Stimulated activated CD4-positive, alpha-beta T cell treated with anti-CD3 and anti-CD28 coated beads, TNF-alpha, amount 100 ng/mL, for 1 hour (primary cell): ENCODE results near the gene KIFAP3.

Experiments
- DNase-seq, 3 donors: peaks; one replicate each; pipeline ENCODE4 v3.0.0-alpha.2; 2020; ENCODE audit warnings: low read depth in 3 of 3, low spot score in 1 of 3

The KIFAP3 gene

GRCh38 chr1:169989246-169989645, 85.2 kb downstream of the KIFAP3 start:
- DNase-seq, result no peak

DNA sequence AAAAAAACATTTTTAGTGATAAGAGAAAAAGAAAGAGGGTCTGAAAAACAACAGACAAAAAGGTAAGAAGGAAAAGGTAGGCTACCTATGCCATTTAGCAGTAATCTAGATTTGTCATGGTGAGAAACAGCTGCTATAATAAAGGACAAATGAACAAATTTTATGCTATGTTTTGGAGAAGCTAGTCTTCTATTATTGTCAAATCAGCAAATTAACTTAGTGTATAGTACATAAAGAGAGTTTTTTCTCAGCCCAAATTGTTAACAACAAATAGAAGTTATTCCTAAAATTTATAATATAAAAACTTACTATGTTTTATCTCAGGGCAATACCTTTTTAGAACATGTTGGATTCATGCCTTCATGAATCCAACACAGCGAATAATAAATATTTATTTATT, 88.7 kb downstream of the KIFAP3 start:
- no peak for DNase-seq

- DNase-seq, result no peak
These were observed 100.4 kb downstream of the KIFAP3 start for GRCh38 chr1:169974067-169974466.

DNA sequence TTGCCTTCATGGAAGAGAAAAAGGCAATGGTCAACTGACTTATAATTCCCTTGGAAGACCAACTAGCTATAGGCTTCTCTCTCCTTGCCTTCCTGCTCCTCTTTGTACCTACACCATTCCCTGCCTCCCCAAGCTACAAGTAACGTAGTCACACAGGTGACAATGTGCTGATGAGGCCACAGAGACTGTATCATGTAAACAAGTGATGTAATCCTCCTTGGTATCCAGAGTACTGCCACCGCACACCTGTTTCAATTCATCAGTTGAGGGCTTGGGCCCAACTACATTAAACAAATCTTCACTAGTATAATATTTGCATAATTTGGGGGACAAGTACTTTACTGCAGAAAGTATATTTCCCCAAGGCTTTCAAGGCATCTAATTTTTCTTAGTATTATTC, 104.4 kb downstream of the KIFAP3 start:
- no peak for DNase-seq

GRCh38 chr1:169968174-169968573, 106.3 kb downstream of the KIFAP3 start:
- DNase-seq, result no peak

GRCh38 chr1:169964206-169964605, 110.3 kb downstream of the KIFAP3 start:
- DNase-seq, result no peak

GRCh38 chr1:169959686-169960085, 114.8 kb downstream of the KIFAP3 start:
- no peak for DNase-seq

- no peak for DNase-seq
These were observed 115.5 kb downstream of the KIFAP3 start for GRCh38 chr1:169958987-169959386.

DNA sequence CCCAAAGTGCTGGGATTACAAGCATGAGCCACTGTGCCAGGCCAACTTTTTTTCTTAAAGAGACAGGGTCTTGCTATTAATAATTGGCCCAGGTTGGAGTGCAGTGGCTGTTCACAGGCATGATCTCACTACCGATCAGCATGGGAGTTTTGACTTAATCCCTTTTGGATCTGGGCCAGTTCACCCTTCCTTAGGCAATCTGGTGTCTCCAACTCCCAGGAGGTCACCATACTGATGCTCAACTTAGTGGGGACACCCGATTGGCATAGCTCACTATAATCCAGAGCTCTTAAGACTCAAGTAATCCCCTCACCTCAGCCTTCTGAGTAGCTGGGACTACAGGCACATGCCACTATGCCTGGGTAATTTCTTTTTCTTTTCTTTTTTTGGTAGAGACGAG, 116.6 kb downstream of the KIFAP3 start:
- no peak for DNase-seq

GRCh38 chr1:169951108-169951507, 123.4 kb downstream of the KIFAP3 start:
- DNase-seq, result no peak

DNA sequence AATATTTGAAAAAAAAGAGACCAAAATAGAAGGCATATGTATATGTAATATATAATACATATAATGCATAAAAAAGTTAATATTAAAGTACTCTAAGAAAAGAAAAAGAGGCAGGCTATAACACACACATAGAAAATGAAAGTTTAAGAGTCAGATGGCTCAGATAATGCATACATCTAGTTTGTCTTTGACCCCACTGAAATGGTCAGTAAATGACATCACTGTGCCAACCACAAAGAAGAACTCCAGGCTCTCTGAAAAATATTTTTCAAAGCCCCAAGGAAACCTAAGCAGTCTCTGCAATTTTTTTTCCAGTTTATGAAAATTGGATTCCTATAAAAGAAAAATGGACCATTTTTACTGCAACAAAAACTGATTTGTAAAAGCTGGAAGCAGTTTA, 125.4 kb downstream of the KIFAP3 start:
- no peak for DNase-seq

GRCh38 chr1:169946206-169946605, 128.3 kb downstream of the KIFAP3 start:
- no peak for DNase-seq

- DNase-seq, result no peak
These were observed 129.3 kb downstream of the KIFAP3 start for GRCh38 chr1:169945181-169945580.

DNA sequence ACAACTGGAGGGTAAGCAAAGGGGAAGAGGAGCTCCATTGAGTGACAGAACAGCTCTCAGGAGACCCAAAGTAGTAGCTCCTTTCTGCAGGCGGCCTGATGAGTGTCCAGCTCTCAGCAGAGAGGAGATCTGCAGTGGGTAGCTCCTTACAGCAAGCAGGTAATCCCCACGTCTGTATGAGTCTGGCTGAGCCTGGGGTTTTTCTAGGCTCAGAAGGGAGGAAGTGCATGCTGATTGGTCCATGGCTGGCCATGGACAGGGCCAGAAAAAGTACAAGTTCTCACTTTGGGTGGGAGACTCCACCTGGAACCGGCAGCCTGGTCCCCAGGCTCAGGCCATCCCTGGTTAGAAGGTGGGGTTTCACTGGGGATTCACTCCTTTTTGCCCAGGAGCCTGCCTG, 129.9 kb downstream of the KIFAP3 start:
- DNase-seq, result no peak

DNA sequence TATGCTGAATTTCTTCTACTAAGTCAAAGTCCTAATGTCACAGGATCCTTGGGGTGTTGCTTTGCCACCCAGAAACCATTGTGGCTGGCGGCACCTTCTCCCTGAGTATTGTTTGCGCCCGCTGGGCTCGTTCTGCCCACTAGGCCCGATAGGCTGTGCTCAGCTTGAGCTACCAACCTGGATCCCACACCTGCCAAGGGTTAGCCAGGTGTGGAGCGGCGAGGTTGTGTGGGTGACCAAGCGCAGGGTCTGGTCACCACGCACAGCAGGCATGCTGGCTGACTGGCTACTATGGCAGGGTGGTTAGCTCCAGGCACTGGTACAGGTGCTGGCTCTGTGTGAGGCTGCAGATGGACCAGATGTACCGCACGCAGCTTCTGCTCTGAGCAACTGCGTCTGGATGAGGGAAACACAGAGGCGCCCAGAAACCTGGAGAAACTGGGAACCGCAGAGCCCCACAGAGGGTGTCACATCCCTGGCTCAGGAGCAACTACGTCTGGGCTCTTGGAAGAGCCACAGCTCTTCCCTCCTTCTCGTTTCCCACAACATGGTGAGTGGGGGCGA, 130.4 kb downstream of the KIFAP3 start:
- DNase-seq, result no peak

GRCh38 chr1:169941982-169942830, 132.3 kb downstream of the KIFAP3 start:
- DNase-seq, result no peak

DNA sequence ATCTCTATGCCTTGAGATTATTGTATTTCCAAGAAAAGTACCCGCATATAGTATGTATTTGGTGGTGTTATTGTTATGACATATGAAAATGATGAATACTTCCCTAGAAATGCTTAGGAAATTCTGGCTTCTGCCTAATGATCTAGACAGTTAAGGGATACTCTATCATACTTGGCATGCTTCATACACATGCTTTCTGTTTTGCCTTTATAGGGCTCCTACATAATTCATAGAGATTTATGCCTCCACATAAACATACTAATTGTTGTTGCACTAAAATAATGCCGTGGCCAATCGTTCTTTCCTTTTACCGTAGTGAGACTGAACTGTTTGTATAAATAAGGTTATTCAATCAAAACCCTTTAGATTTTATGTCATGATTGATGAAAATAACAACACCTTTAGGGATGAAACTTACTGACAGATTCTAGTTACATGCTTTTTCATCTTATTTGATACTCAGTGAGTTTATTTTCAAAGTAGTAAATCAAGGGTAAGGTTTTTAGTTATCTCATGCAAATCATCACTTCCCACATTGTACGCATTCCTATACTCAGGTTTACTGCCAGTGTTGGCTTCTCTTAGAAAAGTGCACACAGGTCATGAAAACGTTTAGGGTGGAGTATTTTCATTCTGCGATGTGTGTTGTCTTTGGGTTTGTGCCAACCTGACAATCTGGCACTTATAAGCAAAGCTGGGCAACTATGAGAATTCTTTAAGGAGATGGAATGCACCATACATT, 140.3 kb downstream of the KIFAP3 start:
- no peak for DNase-seq

DNA sequence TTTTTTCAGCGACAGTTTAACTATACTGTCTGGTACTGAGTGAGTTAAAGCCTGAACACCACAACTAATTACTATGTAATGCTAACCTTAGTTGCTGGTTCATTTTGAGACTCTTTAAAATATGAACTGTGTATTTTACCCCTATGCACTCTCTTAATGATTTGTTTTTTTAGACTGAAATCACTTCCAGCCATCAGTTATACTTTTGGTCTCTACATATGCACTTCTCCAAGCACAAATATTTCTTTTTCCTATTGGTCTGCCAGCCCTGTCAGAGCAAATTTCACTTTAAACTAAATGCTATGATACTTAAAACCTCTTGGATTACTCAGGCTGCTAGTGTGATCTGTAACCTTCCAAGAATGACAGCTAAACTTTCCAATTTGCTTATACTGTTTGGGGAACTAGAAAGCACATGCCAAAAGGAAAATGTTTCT, 142.7 kb downstream of the KIFAP3 start:
- no peak for DNase-seq

- DNase-seq, result no peak
These were observed 145.3 kb downstream of the KIFAP3 start for GRCh38 chr1:169929210-169929526.

- no peak for DNase-seq
These were observed 145.9 kb downstream of the KIFAP3 start for GRCh38 chr1:169928438-169929209.
